GM21526 (cell line): Measurements from ENCODE around the gene SERPINB3.
"Not testable (repeated sequence)": the region's sequence is repeated elsewhere in the genome, so short reads cannot be mapped to it uniquely, and the experiment has no call there.

Source experiments
- ATAC-seq: cut with Tn5 transposase; IDR thresholded peaks from one replicate; pipeline ENCODE4 v1.9.1; 2021; ENCODE audit warnings: moderate library complexity; ENCODE audit not compliant: unreplicated experiment, low FRiP score

Gene SERPINB3

GRCh38 chr18:63661750-63662149 is at the start of gene SERPINB3:
Gene SERPINB3 (minus strand): TSS chr18:63661893. CDS start chr18:63661216, 677 bp downstream.
- ATAC-seq, result not testable (repeated sequence)

- no peak for ATAC-seq
Observed at GRCh38 chr18:63708650-63709049, 47.0 kb upstream of the SERPINB3 start.

DNA sequence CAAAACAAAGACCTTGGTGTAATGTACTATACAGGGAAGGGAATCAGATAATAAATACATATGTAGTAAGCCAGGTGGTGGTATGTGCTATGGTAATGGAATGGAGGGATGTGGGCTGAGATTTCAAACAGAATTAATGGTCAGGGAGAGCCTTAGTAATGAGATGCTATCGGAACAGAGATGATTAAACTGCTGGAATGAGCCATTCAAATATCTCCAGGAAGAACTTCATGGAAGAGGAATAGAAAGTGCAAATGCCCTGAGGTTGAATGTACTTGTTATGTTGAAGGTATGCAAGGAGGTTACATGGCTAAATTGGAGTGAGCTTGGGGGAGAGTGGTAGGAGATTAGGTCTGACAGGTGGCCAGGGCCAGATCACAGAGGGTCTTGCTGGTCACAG is 46.1 kb upstream of the SERPINB3 start:
- no peak for ATAC-seq

DNA sequence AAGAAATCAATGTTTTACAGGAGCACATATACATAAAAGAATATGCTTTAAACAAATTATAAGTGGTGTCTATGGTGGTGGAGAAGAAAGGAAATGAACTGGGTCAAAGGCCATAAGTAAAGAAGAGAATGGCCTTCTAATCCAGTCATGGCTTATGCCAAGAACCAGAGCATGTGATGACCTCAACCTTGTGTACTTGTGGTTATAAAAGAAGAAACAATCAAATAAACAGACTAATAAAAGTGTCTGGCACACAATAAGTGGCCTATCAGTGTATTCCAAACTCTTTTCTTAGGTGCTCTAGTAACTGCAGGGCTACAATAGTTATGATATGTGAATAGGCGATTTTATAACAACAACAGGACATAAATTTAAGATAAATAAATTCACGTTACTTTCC is 43.7 kb upstream of the SERPINB3 start:
- no peak for ATAC-seq

- no peak for ATAC-seq
Observed at GRCh38 chr18:63702660-63703059, 41.0 kb upstream of the SERPINB3 start, which contains the start of gene SERPINB11. Gene SERPINB11 (plus strand): TSS chr18:63702960. CDS start chr18:63710194, 7,234 bp downstream.

GRCh38 chr18:63701952-63702351 is 40.3 kb upstream of the SERPINB3 start:
- ATAC-seq, result no peak

GRCh38 chr18:63700501-63700900 is 38.8 kb upstream of the SERPINB3 start:
- no peak for ATAC-seq

- no peak for ATAC-seq
Observed at GRCh38 chr18:63697097-63697660, 35.5 kb upstream of the SERPINB3 start.

- no peak for ATAC-seq
Observed at GRCh38 chr18:63689064-63689463, 27.4 kb upstream of the SERPINB3 start.

DNA sequence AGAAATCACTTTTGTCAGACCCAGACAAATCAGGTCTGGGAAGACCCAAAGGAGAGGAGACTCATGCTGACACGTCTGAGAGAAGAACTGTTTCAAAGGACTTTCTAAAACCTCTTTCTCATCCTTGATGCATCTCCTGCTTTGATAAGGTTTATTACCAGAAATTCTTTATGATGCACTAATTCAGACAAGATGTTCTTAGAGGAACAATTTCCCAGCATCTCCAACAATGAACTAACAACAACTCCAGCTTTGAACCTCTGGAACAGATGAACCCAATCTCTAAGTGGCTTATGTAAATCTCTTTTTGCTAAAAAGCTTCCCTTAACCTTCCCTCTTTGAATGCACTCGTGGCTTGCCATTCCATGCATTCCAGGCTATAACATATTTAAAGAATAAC is 25.2 kb upstream of the SERPINB3 start:
- no peak for ATAC-seq

DNA sequence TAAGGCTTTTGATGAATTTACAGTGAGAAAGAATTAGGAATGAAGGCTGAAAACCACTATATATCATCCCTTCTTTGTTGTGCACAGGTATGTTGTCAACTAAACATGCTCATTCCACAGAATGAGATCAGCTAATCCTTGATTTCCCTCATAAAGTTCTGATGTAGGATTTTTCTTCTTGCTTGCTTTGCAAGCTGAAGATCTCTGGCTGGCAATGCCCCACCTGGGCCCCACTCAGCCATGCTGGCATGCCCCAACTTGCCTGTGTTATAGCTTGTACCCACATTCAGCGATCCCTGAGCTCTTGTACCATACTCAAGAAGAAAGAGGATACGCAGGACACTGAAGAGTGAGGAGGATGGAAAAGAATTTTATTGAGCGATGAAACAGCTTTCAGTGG is 23.0 kb upstream of the SERPINB3 start:
- no peak for ATAC-seq

- no peak for ATAC-seq
Observed at GRCh38 chr18:63683890-63684289, 22.2 kb upstream of the SERPINB3 start.

- no peak for ATAC-seq
Observed at GRCh38 chr18:63683152-63683551, 21.5 kb upstream of the SERPINB3 start.

- no peak for ATAC-seq
Observed at GRCh38 chr18:63681449-63682340, 20.0 kb upstream of the SERPINB3 start.

- ATAC-seq, result no peak
Observed at GRCh38 chr18:63679820-63680606, 18.3 kb upstream of the SERPINB3 start.

GRCh38 chr18:63677500-63678225 is 16.0 kb upstream of the SERPINB3 start:
- no peak for ATAC-seq

GRCh38 chr18:63676526-63677323 is 15.0 kb upstream of the SERPINB3 start:
- ATAC-seq, result peak; percentile 79

DNA sequence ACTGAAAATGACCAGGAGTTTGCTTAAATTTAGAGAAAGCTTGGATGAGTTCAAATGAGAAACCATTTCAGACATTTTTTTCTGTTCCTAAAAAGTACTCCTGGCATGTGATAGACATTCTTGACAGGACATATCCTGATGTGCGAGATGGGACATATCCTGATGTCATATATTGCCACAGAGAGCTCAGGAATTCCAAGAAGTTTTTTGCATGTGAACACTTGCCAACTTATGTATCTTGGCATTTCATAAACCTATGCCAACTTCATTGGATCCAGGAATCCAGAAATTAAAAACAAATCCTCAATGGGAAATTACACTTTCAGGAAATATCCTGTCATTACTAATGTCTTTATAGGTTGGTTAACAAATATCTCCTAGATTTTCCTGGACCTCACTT is 2.9 kb upstream of the SERPINB3 start:
- no peak for ATAC-seq

GRCh38 chr18:63658920-63659319 is 2.8 kb downstream of the SERPINB3 start:
- not testable (repeated sequence) for ATAC-seq

DNA sequence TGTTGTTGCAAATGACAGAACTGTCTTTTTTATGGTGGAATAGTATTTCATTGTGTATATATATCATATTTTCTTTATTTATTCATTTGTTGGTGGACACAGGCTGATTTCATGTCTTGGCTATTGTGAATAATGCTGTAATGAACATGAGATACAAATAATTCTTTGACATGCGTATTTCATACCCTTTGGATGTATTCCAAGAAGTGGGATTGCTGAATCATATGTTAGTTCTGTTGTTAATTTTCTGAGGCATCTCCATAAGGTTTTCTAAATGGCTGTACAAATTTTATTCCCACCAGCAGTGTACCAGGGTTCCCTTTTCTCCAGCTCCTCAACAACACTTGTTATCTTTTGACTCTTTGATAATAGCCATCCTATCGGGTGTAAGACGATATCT is 11.4 kb downstream of the SERPINB3 start:
- ATAC-seq, result not testable (repeated sequence)
